Subcutaneous preadipocyte (primary cell): ENCODE results near the gene PPM1E. TPM values are rescaled to one million over a fixed set of nuclear protein-coding genes. Genes with fewer than 3 reads are reported as not detected.

ENCODE experiments used
- small RNA-seq: library from RNA; depleted of rRNA; stranded (forward); fragments of <200 nt; gene quantifications from one replicate; pipeline ENCODE3, GENCODE V24; 2012
- total RNA-seq: library from RNA; depleted of rRNA; stranded (reverse); fragments of >200 nt; gene quantifications from 2 replicates; pipeline ENCODE4 v1.2.3, GENCODE V29; 2012

Gene PPM1E
- under 0.01 TPM in 1 of 2 replicates, not detected in the other for total RNA-seq

GRCh38 chr17:58755577-58756245, at the start of gene PPM1E:
TSS of gene PPM1E (plus strand) at chr17:58755854.

Small RNA genes lying within 50 kb of the gene (small RNA-seq; reads per million reads assigned to genes)
- gene AC025521.1: not detected
- gene RF00017: not detected
- not detected for gene RNU6-518P

Other genes starting within 250 kb of the PPM1E start
- 40.1 and 64.3 TPM in 2 replicates for gene MTMR4, start 241.2 kb upstream of the PPM1E start, total RNA-seq
- gene TEX14, start 63.8 kb upstream of the PPM1E start, total RNA-seq: 0.20 and 0.73 TPM in 2 replicates
- gene RAD51C, start 63.3 kb upstream of the PPM1E start, total RNA-seq: 14.0 and 16.4 TPM in 2 replicates